Epithelial cell of proximal tubule (primary cell): Measurements from ENCODE around the gene P3R3URF. TPM values are rescaled to one million over a fixed set of nuclear protein-coding genes. Genes with fewer than 3 reads are reported as not detected.
"Not testable (repeated sequence)": the region's sequence is repeated elsewhere in the genome, so short reads cannot be mapped to it uniquely, and the experiment has no call there.

Source experiments
- DNase-seq: peaks from one replicate; pipeline ENCODE4 v3.0.0-alpha.2; 2011; ENCODE audit warnings: low read depth
- H3K4me3 ChIP-seq: 2 replicates; pipeline ENCODE4 v1.5.1; 2011; ENCODE audit warnings: low read depth, mild to moderate bottlenecking, low read length
- total RNA-seq: library from RNA; depleted of rRNA; stranded (reverse); fragments of >200 nt; gene quantifications from 2 replicates; pipeline ENCODE4 v1.2.3, GENCODE V29; 2015
- TF ChIP-seq, protein P1 (sequence below): conservative IDR thresholded peaks from 2 replicates; pipeline ENCODE4 v1.5.1; 2012; ENCODE audit warnings: low read depth, mild to moderate bottlenecking, low read length

Gene P3R3URF
- not detected in 2 replicates for total RNA-seq

DNA sequence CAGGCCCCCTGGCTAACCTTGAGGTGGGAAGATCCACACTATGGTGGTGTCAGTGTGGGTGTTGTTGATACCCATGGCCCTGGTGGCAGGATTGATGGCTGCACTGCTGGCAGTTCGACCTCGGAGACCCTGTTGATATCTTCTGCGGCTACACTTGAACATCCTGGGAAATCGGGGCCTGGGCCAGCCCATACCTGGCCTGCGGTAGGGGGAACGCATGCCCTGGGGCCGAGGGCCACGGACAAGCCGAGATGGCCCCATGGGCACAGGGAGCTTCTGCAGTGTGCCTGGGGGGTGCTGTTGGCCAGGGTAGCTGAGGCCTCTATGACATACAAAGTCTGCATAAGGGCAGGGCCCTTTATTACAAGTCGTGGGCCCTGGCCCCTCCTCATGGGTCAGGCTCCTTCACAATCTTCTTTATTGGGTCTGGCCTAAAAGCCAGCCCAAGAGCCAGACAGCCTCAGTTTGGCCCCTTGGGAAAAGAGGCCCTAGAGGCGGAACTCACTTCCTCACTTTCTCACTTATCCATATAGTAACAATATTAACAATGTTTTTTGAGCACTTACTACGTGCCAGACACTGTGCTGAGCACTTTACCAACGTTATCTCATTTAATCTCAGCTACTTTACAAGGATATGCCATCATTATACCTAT, at the start of gene P3R3URF:
Gene P3R3URF, minus strand, starts transcription at position 278 of the 655 bp plus-strand sequence. Its CDS starts 17 bp downstream, at position 261.
- TF ChIP-seq, protein P1, sequence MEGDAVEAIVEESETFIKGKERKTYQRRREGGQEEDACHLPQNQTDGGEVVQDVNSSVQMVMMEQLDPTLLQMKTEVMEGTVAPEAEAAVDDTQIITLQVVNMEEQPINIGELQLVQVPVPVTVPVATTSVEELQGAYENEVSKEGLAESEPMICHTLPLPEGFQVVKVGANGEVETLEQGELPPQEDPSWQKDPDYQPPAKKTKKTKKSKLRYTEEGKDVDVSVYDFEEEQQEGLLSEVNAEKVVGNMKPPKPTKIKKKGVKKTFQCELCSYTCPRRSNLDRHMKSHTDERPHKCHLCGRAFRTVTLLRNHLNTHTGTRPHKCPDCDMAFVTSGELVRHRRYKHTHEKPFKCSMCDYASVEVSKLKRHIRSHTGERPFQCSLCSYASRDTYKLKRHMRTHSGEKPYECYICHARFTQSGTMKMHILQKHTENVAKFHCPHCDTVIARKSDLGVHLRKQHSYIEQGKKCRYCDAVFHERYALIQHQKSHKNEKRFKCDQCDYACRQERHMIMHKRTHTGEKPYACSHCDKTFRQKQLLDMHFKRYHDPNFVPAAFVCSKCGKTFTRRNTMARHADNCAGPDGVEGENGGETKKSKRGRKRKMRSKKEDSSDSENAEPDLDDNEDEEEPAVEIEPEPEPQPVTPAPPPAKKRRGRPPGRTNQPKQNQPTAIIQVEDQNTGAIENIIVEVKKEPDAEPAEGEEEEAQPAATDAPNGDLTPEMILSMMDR: no peak
- DNase-seq: no peak
- no peak within 1 kb of the TSS for H3K4me3 ChIP-seq

GRCh38 chr1:46224966-46225365, 48.7 kb upstream of the P3R3URF start:
- TF ChIP-seq, protein P1: no peak
- no peak for DNase-seq
- no peak overlapping the region for H3K4me3 ChIP-seq

- no peak overlapping the region for H3K4me3 ChIP-seq
- peak; percentile 54 for DNase-seq
- TF ChIP-seq, protein P1: peak; percentile 98
These were observed 47.2 kb upstream of the P3R3URF start for GRCh38 chr1:46223472-46223943.

GRCh38 chr1:46223055-46223454, 46.8 kb upstream of the P3R3URF start:
- not testable (repeated sequence) for DNase-seq, H3K4me3 ChIP-seq

DNA sequence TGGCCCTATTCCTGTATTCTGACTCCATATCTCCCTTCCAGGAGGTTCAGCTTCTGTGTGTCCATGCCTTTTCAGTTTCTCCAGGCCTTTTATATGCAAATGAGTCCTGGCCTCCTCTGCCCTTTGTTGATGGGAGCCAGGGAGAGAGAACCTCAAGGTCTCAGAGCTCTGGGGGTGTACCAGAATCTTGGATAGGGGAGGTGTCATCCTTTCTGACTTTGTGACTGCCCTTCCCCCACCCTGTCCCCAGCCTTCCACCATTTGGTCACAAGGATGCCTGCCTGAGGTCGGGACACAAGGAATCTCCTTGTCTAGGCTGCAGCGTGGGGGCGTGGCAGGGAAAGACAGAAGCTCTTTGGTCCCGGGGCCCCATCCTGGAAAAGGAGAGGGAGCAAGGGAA, 45.5 kb upstream of the P3R3URF start:
- TF ChIP-seq, protein P1: no peak
- no peak for DNase-seq
- no peak overlapping the region for H3K4me3 ChIP-seq

DNA sequence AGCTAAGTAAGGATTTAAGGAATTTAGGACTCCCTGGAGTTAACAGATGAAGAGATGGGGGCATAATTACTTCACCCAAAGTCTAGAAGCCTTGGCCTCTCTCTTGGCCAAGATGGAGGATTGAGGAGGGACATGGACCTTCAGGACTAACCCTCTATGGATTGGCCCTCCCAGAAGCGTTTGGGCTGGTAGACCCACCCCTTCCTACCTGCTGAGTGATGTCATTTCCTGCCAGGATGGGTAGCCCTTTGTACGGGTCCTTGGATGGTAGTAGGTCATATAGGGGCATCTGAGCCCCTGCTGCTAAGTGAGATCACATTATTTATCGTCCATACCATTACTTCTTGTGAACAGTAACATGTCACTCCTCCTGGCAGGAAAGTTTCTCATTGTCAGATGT, 44.5 kb upstream of the P3R3URF start:
- no peak overlapping the region for H3K4me3 ChIP-seq
- TF ChIP-seq, protein P1: no peak
- no peak for DNase-seq

- no peak for DNase-seq
- H3K4me3 ChIP-seq: no peak overlapping the region
- TF ChIP-seq, protein P1: no peak
These were observed 43.5 kb upstream of the P3R3URF start for GRCh38 chr1:46219551-46220520.
